Measurements from ENCODE around the gene PRRC2B. TPM values are rescaled to one million over a fixed set of nuclear protein-coding genes. Genes with fewer than 3 reads are reported as not detected.

PRRC2B gene
- total and polyA plus RNA-seq, 2 of the 13 experiments (the other 11 are each of a cell fraction or from before 2014, with no cell fraction given) = 20.8 to 37.4 TPM

DNA sequence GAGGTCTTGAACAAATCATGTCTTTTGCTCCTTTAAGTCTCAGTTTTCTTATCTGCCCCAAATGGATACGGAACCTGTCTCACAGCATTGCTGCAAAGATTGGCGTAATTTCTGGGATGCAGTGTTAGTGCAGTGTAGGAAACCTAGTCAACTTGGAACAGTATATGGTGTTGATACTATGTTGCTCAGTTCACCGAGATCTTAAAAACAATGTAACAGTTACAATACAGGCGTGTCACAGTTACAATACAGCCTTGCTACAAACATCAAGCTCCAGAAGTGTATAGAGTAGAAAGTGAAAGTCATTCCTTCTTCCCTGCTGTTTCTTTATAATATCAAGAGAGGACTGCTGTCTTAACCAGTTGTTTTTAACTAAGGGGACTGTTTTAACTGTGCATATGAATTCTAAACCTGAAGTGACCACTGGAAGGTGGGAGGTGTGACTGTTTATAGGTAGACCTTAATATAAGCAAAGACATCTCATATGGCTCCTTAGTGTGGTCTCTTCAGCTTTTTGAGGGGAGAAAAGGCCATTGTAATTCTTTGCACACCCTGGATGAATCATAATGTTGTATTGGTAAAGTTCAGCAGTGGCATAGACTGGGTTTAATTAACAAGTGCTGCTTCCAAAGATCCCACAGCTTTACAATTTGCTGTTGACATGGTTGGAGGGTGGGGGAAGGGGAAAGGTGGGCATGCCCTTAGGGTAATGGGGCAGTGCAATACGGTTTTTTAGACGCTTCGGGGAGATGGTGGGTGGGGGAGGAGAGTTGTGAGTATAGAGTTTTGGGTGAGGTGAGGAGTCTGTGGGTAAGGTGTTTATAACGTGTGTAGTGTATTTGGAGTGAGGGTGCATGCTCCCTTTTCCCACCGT lies 12.9 kb downstream of the PRRC2B start (continued):
- TF ChIP-seq, protein P1, sequence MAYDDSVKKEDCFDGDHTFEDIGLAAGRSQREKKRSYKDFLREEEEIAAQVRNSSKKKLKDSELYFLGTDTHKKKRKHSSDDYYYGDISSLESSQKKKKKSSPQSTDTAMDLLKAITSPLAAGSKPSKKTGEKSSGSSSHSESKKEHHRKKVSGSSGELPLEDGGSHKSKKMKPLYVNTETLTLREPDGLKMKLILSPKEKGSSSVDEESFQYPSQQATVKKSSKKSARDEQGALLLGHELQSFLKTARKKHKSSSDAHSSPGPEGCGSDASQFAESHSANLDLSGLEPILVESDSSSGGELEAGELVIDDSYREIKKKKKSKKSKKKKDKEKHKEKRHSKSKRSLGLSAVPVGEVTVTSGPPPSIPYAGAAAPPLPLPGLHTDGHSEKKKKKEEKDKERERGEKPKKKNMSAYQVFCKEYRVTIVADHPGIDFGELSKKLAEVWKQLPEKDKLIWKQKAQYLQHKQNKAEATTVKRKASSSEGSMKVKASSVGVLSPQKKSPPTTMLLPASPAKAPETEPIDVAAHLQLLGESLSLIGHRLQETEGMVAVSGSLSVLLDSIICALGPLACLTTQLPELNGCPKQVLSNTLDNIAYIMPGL (CRISPR knock-in tag; IDR thresholded peaks at IDR 0.05; ENCODE audit: borderline replicate concordance in 1 of 2, low read depth in 1 of 2) = no peak
- TF ChIP-seq, protein P2, sequence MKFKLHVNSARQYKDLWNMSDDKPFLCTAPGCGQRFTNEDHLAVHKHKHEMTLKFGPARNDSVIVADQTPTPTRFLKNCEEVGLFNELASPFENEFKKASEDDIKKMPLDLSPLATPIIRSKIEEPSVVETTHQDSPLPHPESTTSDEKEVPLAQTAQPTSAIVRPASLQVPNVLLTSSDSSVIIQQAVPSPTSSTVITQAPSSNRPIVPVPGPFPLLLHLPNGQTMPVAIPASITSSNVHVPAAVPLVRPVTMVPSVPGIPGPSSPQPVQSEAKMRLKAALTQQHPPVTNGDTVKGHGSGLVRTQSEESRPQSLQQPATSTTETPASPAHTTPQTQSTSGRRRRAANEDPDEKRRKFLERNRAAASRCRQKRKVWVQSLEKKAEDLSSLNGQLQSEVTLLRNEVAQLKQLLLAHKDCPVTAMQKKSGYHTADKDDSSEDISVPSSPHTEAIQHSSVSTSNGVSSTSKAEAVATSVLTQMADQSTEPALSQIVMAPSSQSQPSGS (CRISPR knock-in tag; IDR thresholded peaks at IDR 0.05) = no peak

DNA sequence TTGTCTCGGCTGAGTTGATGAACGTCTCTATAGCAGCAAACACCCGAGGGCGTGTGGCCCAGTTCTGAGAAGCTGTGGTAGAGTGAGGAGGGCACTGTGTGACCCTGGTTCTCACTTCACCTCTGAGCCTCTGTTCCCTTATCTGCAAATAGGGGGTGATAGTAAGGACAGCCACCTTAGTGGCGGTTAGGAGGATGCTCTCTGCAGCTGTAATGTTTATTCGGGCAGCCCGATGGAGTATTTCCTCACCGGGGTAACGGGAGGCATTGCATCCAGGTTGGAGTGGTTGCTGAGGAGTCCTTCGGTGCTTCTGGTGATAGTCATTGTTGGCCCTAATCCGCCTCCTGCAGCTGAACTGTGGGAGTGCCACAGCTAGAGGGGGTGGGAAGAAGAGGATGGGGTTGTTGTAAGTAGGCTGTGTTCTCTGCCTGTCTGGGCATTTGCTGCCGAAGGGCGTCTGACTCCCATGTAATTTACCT lies 13.9 kb downstream of the PRRC2B start:
- H3K27ac ChIP-seq (ENCODE audit: extremely low read length, insufficient read depth, low read length) = peak overlapping the region; percentile 1

More for the DNA sequence above, 13.9 kb downstream of the PRRC2B start:
- Histone ChIP-seq H2AFZ (ENCODE audit: low read length) (no peak overlapping the region), H3K4me1 (ENCODE audit: insufficient read depth, low read length) (peaks cover 100% of the 10 kb centered on the region), H3K79me2 (ENCODE audit: insufficient read depth, low read length) (peaks cover 96% of the 10 kb centered on the region), H3K9ac (ENCODE audit: insufficient read depth, low read depth, low read length) (no peak overlapping the region), H3K4me3 (replicated peaks in 1 of 3; ENCODE audit: insufficient read depth in 1 of 3, low read depth in 2 of 3, low read length in 3 of 3) (no peak overlapping the region), H3K36me3 (replicated peaks in 1 of 2; ENCODE audit: control insufficient read depth in 1 of 2, insufficient read depth in 2 of 2, low read length in 2 of 2) (0 out of 5 replicates have a peak, but pooled peaks cover 0 to 5% of the 10 kb centered on the region in 2 experiments), H3K9me3 (ENCODE audit: low read length) (no peaks in the 10 kb centered on the region), H3K27me3 (ENCODE audit: control insufficient read depth in 1 of 2, insufficient read depth in 2 of 2, low read length in 2 of 2) (no peaks in the 10 kb centered on the region), H4K20me1 (ENCODE audit: insufficient read depth, low read length) (peaks cover 96% of the 10 kb centered on the region), H3K4me2 (ENCODE audit: low read depth, low read length) (peak overlapping the region; percentile 60)
- intact Hi-C loops (cut with micrococcal nuclease; ENCODE audit: unreplicated experiment) = no loop called here
- ChIA-PET POLR2A (interaction anchor here (0.9 kb wide), 1 partner anchor 35 kb away, joined by 4 read pairs; no protein-coding TSS in a partner anchor), CTCF (ENCODE audit: low intra/inter-chr PET ratio, low total read pairs) (no interaction called here)
- no TSS peak for BruUV-seq (replicated peaks)
- ATAC-seq (peak; percentile 58), DNase-seq (ENCODE audit: low spot score) (peak; percentile 44), FAIRE-seq (no peak)
- 46% methylated on average over 12 of the region's 13 CpGs for WGBS (ENCODE audit: low lambda C conversion rate)
- TF ChIP-seq FOXJ3 (CRISPR knock-in tag; IDR thresholded peaks at IDR 0.05; ENCODE audit: borderline replicate concordance) = no peak
- TF ChIP-seq, protein P3, sequence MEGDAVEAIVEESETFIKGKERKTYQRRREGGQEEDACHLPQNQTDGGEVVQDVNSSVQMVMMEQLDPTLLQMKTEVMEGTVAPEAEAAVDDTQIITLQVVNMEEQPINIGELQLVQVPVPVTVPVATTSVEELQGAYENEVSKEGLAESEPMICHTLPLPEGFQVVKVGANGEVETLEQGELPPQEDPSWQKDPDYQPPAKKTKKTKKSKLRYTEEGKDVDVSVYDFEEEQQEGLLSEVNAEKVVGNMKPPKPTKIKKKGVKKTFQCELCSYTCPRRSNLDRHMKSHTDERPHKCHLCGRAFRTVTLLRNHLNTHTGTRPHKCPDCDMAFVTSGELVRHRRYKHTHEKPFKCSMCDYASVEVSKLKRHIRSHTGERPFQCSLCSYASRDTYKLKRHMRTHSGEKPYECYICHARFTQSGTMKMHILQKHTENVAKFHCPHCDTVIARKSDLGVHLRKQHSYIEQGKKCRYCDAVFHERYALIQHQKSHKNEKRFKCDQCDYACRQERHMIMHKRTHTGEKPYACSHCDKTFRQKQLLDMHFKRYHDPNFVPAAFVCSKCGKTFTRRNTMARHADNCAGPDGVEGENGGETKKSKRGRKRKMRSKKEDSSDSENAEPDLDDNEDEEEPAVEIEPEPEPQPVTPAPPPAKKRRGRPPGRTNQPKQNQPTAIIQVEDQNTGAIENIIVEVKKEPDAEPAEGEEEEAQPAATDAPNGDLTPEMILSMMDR (CRISPR knock-in tag; IDR thresholded peaks at IDR 0.05) = peak; percentile 39; the same call in 1 of the 2 replicates
- TF ChIP-seq RAD21 (CRISPR knock-in tag; IDR thresholded peaks at IDR 0.05) = 0 out of 2 replicates have a peak, but pooled peaks have one; percentile 10
- TF ChIP-seq, protein P4, sequence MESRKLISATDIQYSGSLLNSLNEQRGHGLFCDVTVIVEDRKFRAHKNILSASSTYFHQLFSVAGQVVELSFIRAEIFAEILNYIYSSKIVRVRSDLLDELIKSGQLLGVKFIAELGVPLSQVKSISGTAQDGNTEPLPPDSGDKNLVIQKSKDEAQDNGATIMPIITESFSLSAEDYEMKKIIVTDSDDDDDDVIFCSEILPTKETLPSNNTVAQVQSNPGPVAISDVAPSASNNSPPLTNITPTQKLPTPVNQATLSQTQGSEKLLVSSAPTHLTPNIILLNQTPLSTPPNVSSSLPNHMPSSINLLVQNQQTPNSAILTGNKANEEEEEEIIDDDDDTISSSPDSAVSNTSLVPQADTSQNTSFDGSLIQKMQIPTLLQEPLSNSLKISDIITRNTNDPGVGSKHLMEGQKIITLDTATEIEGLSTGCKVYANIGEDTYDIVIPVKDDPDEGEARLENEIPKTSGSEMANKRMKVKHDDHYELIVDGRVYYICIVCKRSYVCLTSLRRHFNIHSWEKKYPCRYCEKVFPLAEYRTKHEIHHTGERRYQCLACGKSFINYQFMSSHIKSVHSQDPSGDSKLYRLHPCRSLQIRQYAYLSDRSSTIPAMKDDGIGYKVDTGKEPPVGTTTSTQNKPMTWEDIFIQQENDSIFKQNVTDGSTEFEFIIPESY (CRISPR knock-in tag; IDR thresholded peaks at IDR 0.05) = peak; percentile 72
- no peak for TF ChIP-seq NR2F1 (CRISPR knock-in tag; IDR thresholded peaks at IDR 0.05)
- no peak for TF ChIP-seq MIXL1 (CRISPR knock-in tag; IDR thresholded peaks at IDR 0.05)
- TF ChIP-seq SMC3 (IDR thresholded peaks at IDR 0.05; ENCODE audit: low read length) = peak; percentile 51
- TF ChIP-seq, protein P5, sequence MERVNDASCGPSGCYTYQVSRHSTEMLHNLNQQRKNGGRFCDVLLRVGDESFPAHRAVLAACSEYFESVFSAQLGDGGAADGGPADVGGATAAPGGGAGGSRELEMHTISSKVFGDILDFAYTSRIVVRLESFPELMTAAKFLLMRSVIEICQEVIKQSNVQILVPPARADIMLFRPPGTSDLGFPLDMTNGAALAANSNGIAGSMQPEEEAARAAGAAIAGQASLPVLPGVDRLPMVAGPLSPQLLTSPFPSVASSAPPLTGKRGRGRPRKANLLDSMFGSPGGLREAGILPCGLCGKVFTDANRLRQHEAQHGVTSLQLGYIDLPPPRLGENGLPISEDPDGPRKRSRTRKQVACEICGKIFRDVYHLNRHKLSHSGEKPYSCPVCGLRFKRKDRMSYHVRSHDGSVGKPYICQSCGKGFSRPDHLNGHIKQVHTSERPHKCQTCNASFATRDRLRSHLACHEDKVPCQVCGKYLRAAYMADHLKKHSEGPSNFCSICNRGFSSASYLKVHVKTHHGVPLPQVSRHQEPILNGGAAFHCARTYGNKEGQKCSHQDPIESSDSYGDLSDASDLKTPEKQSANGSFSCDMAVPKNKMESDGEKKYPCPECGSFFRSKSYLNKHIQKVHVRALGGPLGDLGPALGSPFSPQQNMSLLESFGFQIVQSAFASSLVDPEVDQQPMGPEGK (CRISPR knock-in tag; IDR thresholded peaks at IDR 0.05) = 0 out of 2 replicates have a peak, but pooled peaks have one; percentile 10
- in situ Hi-C loops (cut with HindIII; ENCODE audit: extremely low pct_ligation_motif_present, low pct_unique_long_range_greater_than_20kb) = no loop called here
